ENCODE measurements around the gene IL33.

DNA sequence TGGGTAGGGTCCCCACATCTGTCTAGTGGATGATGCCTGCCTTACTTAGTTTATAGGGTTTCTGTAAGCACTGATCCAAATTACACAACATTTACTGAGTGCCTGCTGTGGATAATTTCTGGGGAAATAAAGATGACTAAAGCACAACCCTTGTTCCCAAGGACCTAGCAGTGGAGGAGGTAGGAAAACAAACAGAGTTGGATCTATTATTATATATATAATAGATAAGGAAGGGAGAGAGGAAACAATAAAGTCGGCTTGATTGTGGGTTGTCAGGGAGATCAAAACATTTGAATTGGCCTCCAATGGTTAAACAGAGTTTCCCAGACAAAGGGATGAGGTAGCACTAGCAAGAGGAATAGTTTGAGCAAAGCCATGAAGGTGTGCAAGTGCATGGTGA lies 14.0 kb downstream of the IL33 start:
- TF ChIP-seq EZH2 (IDR thresholded peaks at IDR 0.05) (no peak), CTCF (IDR thresholded peaks at IDR 0.05 in 2 of 3, conservative IDR thresholded peaks at IDR 0.05 in 1 of 3; ENCODE audit: borderline replicate concordance in 1 of 3, insufficient read depth in 1 of 3, low read depth in 2 of 3, low read length in 2 of 3) (no peak), REST (IDR thresholded peaks at IDR 0.05; ENCODE audit: low read depth) (no peak), SIN3A (IDR thresholded peaks at IDR 0.05; ENCODE audit: low read depth) (no peak), RAD21 (IDR thresholded peaks at IDR 0.05; ENCODE audit: low read depth) (no peak), SP1 (IDR thresholded peaks at IDR 0.05; ENCODE audit: low read depth) (no peak), POLR2A (IDR thresholded peaks at IDR 0.05; ENCODE audit: borderline replicate concordance, extremely low read depth, insufficient read depth, insufficient read length) (no peak), EZH2phosphoT487 (IDR thresholded peaks at IDR 0.05; ENCODE audit: borderline replicate concordance) (no peak), YY1 (IDR thresholded peaks at IDR 0.05; ENCODE audit: extremely low read depth, insufficient replicate concordance, low read depth, low read length) (no peak), JUND (IDR thresholded peaks at IDR 0.05) (no peak)
- TF ChIP-seq, protein P1, sequence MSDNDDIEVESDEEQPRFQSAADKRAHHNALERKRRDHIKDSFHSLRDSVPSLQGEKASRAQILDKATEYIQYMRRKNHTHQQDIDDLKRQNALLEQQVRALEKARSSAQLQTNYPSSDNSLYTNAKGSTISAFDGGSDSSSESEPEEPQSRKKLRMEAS (IDR thresholded peaks at IDR 0.05), result no peak

All from HCT116 (cell line).